Mucosa of gallbladder (tissue), 1 donor: ENCODE data around the gene GRN. TPM values are rescaled to one million over a fixed set of nuclear protein-coding genes. Genes with fewer than 3 reads are reported as not detected.
"Not testable (repeated sequence)": the region's sequence is repeated elsewhere in the genome, so short reads cannot be mapped to it uniquely, and the experiment has no call there.

Experiments
- DNase-seq: peaks from one replicate; pipeline ENCODE4 v3.0.0-alpha.2; 2020; ENCODE audit warnings: low spot score
- total RNA-seq: library from RNA; stranded (reverse); gene quantifications from one replicate; pipeline ENCODE4 v1.2.1, GENCODE V29; 2021
- donor health status: DM: no; HTN: no; CAD: no.

GRN gene
- total RNA-seq, 1 donor from 2014 or later = 385 TPM

DNA sequence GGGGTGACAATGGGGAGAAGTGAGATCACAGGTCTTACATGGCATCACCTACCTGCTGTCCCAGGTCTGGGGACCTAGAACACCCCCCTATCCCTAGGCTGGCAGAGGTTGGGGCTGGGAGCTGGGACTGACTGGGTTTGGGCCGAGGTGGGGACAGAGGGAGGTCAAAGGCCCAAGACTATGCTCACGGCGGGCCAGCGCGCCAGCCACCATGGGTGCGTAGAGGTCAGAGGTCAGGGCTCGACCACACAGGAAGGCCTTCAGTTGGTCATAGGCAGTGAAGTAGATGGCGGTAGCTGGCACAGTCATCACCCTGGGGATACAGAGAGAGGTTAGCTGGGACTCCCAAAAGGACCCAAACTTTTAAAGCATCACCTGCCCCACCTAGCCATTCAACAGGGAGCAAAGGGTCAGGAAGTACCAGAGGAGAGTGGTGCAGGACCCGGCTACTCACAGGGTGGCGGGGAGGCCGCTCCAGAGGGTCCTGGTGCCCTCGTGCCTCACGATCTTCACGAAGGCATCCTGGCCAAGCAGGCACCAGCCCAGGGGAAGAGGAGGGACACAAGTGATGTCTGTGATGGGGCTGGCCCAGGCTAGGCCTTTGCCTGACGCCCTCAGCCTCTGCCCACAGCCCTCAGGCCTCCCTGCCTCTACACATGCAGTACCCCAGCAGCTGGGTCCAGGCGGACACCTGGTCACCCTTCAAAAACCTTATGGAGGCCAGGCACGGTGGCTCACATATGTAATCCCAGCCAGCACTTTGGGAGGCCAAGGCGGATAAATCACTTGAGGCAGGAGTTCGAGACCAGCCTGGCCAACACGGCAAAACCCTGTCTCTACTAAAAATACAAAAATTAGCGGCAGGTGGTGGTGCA lies 23.6 kb upstream of the GRN start:
- no peak for DNase-seq

GRCh38 chr17:44322236-44322895 lies 22.7 kb upstream of the GRN start:
- DNase-seq = no peak

- no peak for DNase-seq
These were observed 21.6 kb upstream of the GRN start for GRCh38 chr17:44323359-44324091.

- no peak for DNase-seq
These were observed 21.0 kb upstream of the GRN start for GRCh38 chr17:44324092-44324570.

GRCh38 chr17:44324571-44325275 lies 20.4 kb upstream of the GRN start, which contains the start of gene SLC25A39:
SLC25A39 (minus strand) TSS chr17:44324823; CDS start chr17:44323562, 1,261 bp downstream.
- DNase-seq = peak; percentile 95

- DNase-seq = peak; percentile 97
These were observed 18.1 kb upstream of the GRN start for GRCh38 chr17:44326861-44327444.

GRCh38 chr17:44327715-44328449 lies 17.2 kb upstream of the GRN start:
- no peak for DNase-seq

DNA sequence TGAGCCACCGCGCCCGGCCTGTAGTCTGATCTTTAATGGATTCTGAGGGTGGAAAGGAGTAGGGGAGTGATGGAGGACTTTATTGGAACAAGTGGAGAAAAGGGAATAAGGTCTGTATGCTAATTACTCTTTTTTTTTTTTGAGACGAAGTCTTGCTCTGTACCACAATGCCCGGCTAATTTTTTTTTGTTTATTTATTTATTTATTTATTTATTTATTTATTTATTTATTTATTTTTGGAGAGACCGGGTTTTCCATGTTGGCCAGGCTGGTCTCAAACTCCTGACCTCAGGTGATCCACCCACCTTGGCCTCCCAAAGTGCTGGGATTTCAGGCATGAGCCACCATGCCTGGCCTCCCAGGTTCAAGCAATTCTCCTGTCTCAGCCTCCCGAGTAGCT lies 15.6 kb upstream of the GRN start:
- not testable (repeated sequence) for DNase-seq

DNA sequence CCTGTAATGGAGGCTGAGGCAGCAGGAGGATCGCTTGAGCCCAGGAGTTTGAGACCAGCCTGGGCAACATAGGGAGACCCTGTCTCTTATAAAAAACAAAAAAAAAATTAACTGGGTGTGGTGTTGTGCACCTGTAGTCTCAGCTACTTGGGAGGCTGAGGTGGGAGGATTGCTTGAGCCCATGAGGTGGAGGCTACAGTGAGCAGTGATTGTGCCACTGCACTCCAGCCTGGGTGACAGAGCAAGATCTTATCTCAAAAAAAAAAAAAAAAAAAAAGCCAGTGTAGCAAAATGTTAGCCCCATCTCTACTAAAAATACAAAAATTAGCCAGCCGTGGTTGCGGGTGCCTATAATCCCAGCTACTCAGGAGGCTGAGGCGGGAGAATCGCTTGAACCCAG lies 14.8 kb upstream of the GRN start:
- not testable (repeated sequence) for DNase-seq

DNA sequence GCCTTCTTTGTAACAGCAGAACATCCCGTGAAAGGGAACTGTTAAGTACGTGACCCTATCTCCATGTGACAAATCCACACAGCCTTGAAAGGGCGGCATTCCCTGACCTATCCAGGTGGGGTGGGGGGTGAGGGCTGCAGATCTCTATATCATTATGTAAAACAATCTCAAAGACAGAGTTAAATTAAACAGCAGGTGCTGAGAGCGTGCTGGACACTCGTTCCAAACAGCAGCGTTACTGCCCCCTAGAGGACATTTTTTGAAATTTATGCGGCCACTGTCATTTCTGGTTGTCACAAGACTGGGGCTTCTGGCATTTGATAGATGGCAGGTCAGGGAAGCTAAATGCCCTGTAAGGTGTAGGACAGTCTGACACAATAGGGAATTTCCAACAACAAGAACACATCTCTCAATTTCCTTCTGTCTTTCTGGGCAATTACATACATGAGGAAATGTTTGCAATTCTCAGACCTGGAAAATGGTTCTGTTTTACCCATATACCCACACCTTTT lies 13.8 kb upstream of the GRN start:
- peak; percentile 84 for DNase-seq

DNA sequence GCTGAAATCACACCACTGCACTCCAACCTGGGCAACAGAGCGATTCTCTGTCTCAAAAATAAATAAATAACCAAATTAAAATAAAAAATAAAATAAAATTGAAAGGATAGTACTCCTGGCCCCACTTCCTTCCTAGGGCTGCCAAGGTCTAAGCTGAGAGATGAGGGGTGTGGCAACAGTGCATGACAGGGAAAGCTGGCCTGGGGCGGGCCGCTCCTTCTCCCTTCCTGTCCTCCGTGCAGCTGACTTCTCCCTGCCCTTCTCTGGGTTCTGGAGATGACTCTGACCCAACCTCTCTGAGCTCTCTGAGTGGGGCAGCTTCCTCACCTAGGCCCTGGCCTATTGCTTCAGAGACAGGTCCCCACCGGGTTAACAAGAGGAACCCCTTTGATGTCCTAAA lies 11.7 kb upstream of the GRN start:
- DNase-seq = no peak

- DNase-seq = no peak
These were observed 10.8 kb upstream of the GRN start for GRCh38 chr17:44334315-44334714.

DNA sequence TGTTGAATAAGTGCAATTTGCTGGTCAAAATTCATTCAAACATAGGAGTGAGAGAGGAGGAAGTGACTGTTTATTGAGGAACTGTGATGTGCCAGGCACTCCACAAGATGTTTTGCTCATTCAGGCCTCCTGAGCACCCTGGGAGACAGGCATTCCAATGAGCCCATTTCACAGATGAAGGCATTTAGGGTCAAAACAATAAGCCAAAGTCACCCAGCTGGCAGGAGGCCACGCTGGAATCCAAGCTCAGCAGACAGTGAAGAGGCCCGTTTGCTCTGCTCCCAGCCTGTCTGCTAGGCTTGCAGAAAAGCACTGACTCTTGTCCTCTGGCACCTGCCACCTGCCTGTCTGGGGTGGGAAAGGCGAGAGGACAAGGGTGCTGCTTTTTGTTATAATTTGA lies 10.4 kb upstream of the GRN start:
- no peak for DNase-seq

- DNase-seq = no peak
These were observed 9.5 kb upstream of the GRN start for GRCh38 chr17:44335564-44335963.

DNA sequence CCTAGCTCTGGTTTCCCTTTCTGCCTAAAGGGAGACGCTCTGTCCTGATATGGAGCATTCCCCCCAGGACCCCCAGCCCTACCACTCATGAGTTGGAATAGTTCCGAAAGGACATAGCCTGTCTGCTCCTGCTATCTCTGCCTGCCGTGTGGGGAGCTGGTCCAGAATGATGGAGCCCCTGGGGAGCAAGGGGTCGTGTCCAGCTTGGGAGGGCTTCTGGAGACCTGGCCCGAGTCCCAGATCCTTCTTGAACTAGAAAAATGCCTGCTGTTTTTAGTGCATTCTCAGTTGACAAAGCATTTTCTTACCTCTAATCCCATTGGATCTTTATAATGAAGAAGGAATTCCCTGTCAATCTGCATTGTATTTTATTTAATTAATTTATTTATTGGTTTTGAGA lies 9.1 kb upstream of the GRN start:
- no peak for DNase-seq

GRCh38 chr17:44338702-44339101 lies 6.4 kb upstream of the GRN start:
- no peak for DNase-seq

GRCh38 chr17:44340553-44340952 lies 4.5 kb upstream of the GRN start:
- DNase-seq = not testable (repeated sequence)

GRCh38 chr17:44343510-44344209 lies 1.4 kb upstream of the GRN start:
- no peak for DNase-seq

DNA sequence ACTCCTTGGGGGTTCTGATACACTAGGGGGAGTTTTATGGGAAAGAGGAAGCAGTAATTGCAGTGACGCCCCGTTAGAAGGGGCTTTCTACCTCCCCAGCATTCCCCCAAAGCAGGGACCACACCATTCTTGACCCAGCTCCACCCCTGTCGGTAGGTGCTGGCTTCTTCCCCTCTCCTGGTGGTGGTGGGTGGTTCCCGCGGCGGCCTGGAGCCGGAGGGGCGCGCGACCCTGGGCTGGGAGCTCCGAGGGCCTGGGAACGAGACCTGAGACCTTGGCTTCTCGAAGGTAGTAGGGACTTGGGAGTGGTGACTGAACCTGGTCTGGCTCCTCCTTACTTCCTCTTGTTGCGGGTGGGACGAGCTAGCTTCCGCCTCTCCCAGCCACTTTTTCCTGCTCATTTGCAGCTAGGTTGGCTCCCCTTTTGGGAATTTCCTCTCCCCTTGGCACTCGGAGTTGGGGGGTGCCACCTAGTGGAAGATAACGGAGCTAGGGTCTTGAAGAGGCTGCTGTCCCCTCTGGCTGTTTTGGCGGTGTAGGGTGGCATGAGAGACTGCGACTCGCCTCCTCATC lies 438 bp downstream of the GRN start:
- peak; percentile 34 for DNase-seq
